Natural killer cell (primary cell): ENCODE measurements around the gene PHF20. TPM values are rescaled to one million over a fixed set of nuclear protein-coding genes. Genes with fewer than 3 reads are reported as not detected.
"Not testable (repeated sequence)": the region's sequence is repeated elsewhere in the genome, so short reads cannot be mapped to it uniquely, and the experiment has no call there.

Experiments used
- ATAC-seq, 3 donors: fragments of 150-1000 bp in 2 of 3; fragments of 200-7000 bp in 1 of 3; cut with Tn5 transposase; 1 replicate in 1 of 3; 2 replicates in 2 of 3; pipeline ENCODE4 v1.10.0; 2021; ENCODE audit warnings: mild to moderate bottlenecking in 2 of 3, moderate library complexity in 2 of 3
- DNase-seq, 2 donors: peaks; one replicate each; pipeline versions ENCODE4 v3.0.0 to v3.0.0-alpha.2; 2013 to 2021; ENCODE audit warnings: mixed read lengths in 1 of 2
- H3K27ac ChIP-seq: one replicate; pipeline ENCODE4 v1.5.1; 2013; ENCODE audit warnings: mild to moderate bottlenecking, low read length
- H3K27me3 ChIP-seq: one replicate; pipeline ENCODE4 v1.6.1; 2013; ENCODE audit warnings: low read length; ENCODE audit not compliant: control insufficient read depth, insufficient read depth
- H3K36me3 ChIP-seq: one replicate; pipeline ENCODE4 v1.6.1; 2013; ENCODE audit warnings: low read length; ENCODE audit not compliant: control insufficient read depth, insufficient read depth
- H3K4me1 ChIP-seq: one replicate; pipeline ENCODE4 v1.6.1; 2013; ENCODE audit warnings: low read length; ENCODE audit not compliant: control insufficient read depth, insufficient read depth
- H3K4me3 ChIP-seq: one replicate; pipeline ENCODE4 v1.5.1; 2013; ENCODE audit warnings: low read length
- H3K9me3 ChIP-seq: one replicate; pipeline ENCODE4 v1.6.1; 2013; ENCODE audit warnings: low read length; ENCODE audit not compliant: control insufficient read depth, insufficient read depth
- H3K27ac Mint-ChIP-seq, 2 donors: one replicate each; pipeline ENCODE4 v1.8.0; 2022; ENCODE audit warnings: mild to moderate bottlenecking in 2 of 2, mixed read lengths in 2 of 2, moderate library complexity in 1 of 2
- H3K27me3 Mint-ChIP-seq, 2 donors: one replicate each; pipeline ENCODE4 v1.8.0; 2022; ENCODE audit warnings: low read depth in 2 of 2, mixed read lengths in 2 of 2
- H3K36me3 Mint-ChIP-seq: one replicate; pipeline ENCODE4 v1.8.0; 2022; ENCODE audit warnings: mixed read lengths
- H3K4me1 Mint-ChIP-seq, 2 donors: one replicate each; pipeline ENCODE4 v1.8.0; 2022; ENCODE audit warnings: mixed read lengths in 2 of 2
- H3K4me3 Mint-ChIP-seq: one replicate; pipeline ENCODE4 v1.8.0; 2022; ENCODE audit warnings: mild to moderate bottlenecking, moderate library complexity, mixed read lengths
- H3K9me3 Mint-ChIP-seq, 2 donors: one replicate each; pipeline ENCODE4 v1.8.0; 2022; ENCODE audit warnings: mixed read lengths in 2 of 2
- WGBS: methylation state at CpG from one replicate; pipeline ENCODE4 v1.1.7; 2013; ENCODE audit warnings: missing lambda C conversion rate; ENCODE audit not compliant: insufficient coverage; 5-methylcytosine and 5-hydroxymethylcytosine counted together
- intact Hi-C: fragments of 100-400 bp; cut with micrococcal nuclease; formaldehyde crosslinking; loops from one replicate; pipeline ENCODE4 v1.14.2; 2022
- total RNA-seq, 4 donors: library from RNA; stranded (reverse); fragments of 120-200 nt in 1 of 4; gene quantifications; one replicate each; pipeline versions ENCODE4 v1.2.3 to v1.2.4, GENCODE V29; 2013 to 2022
- TF ChIP-seq, protein P1 (sequence below): fragments of 200-600 bp; IDR thresholded peaks from one replicate; pipeline ENCODE4 v1.8.0; 2022; ENCODE audit warnings: antibody characterized with exemption

PHF20 gene
- total RNA-seq, 3 donors from 2014 or later (not counting 1 experiment from before 2014, with no cell fraction given), result 151 to 165 (median 161) TPM

DNA sequence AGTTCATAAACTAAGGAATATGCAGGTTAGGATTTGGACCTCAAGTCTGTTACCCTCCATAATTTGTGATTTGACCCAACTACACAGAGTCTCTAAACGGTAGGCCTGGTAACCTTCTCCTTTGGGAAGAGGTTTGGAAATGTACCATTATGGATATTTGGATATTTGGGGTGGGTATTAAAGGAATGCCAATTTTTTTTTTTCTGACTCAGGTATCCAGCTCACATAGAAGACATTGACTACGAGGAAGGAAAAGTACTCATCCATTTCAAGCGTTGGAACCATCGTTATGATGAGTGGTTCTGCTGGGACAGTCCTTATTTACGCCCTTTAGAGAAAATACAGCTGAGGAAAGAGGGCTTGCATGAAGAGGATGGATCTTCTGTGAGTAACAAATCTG is 70.5 kb downstream of the PHF20 start:
- ATAC-seq, result no peak
- H3K4me1 ChIP-seq, result peaks cover 10% of the 10 kb centered on the region
- peaks cover 32% of the 10 kb centered on the region for H3K36me3 ChIP-seq
- Mint-ChIP-seq H3K36me3 (peaks cover 23% of the 10 kb centered on the region), H3K4me3 (no peak overlapping the region), H3K9me3 (no peaks in the 10 kb centered on the region), H3K27me3 (no peaks in the 10 kb centered on the region), H3K27ac (no peak overlapping the region), H3K4me1 (peaks cover 31% of the 10 kb centered on the region in 2 donors)
- peaks cover 10% of the 10 kb centered on the region for H3K9me3 ChIP-seq
- no peaks in the 10 kb centered on the region for H3K27me3 ChIP-seq
- intact Hi-C loops, result no loop called here
- no peak overlapping the region for H3K27ac ChIP-seq
- H3K4me3 ChIP-seq, result no peak overlapping the region
- DNase-seq, result no peak
- TF ChIP-seq, protein P1, sequence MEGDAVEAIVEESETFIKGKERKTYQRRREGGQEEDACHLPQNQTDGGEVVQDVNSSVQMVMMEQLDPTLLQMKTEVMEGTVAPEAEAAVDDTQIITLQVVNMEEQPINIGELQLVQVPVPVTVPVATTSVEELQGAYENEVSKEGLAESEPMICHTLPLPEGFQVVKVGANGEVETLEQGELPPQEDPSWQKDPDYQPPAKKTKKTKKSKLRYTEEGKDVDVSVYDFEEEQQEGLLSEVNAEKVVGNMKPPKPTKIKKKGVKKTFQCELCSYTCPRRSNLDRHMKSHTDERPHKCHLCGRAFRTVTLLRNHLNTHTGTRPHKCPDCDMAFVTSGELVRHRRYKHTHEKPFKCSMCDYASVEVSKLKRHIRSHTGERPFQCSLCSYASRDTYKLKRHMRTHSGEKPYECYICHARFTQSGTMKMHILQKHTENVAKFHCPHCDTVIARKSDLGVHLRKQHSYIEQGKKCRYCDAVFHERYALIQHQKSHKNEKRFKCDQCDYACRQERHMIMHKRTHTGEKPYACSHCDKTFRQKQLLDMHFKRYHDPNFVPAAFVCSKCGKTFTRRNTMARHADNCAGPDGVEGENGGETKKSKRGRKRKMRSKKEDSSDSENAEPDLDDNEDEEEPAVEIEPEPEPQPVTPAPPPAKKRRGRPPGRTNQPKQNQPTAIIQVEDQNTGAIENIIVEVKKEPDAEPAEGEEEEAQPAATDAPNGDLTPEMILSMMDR, result no peak
- over 99% methylated on average over 5 of the region's 5 CpGs for WGBS

DNA sequence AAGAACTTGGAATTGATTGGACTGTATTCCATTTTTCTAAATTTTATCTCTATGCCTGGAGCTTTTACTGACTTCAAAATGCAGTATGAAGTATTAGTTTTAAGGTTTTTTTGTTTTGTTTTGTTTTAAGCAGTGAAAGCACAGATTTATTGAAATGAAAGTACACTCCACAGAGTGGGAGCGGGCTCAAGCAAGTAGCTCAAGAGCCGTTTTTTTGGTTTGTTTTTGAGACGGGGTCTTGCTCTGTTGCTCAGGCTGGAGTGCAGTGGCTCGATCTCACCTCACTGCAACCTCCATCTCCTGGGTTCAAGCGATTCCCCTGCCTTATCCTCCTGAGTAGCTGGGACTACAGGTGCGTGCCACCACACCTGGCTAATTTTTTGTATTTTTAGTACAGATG is 72.1 kb downstream of the PHF20 start:
- H3K36me3 Mint-ChIP-seq, result peaks cover 23% of the 10 kb centered on the region
- not testable (repeated sequence) for H3K27me3 Mint-ChIP-seq
- whole genome bisulfite sequencing, result 93% methylated on average over 6 of the region's 6 CpGs

DNA sequence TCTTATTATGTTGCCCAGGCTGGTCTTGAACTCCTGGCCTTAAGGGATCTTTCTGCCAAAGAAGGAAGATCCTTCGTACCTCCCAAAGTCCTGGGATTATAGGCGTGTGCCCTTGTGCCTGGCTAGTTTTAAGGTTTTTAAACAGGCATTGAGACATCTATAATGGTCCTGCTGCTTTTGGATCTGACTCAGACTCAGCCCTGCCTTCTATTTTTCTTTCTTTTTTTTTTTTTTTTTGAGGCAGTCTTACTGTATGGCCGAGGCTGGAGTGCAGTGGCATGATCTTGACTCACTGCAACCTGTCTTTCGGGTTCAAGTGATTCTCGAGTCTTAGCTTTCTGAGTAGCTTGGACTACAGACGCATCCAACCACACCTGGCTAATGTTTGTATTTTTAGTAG is 73.7 kb downstream of the PHF20 start:
- intact Hi-C loops, result no loop called here
- WGBS, result 100% methylated on average over 5 of the region's 6 CpGs
- Mint-ChIP-seq H3K27ac (no peak overlapping the region), H3K4me3 (no peak overlapping the region), H3K36me3 (peaks cover 23% of the 10 kb centered on the region), H3K27me3 (no peaks in the 10 kb centered on the region), H3K4me1 (peaks cover 29% of the 10 kb centered on the region in 2 donors), H3K9me3 (no peaks in the 10 kb centered on the region)
- ATAC-seq (no peak), DNase-seq (no peak)
- Histone ChIP-seq H3K27me3 (no peaks in the 10 kb centered on the region), H3K4me1 (peaks cover 10% of the 10 kb centered on the region), H3K27ac (no peak overlapping the region), H3K4me3 (no peak overlapping the region), H3K36me3 (peaks cover 35% of the 10 kb centered on the region), H3K9me3 (peaks cover 10% of the 10 kb centered on the region)
- TF ChIP-seq, protein P1, result no peak

More for the DNA sequence above, 72.1 kb downstream of the PHF20 start:
- DNase-seq, ATAC-seq, H3K9me3 Mint-ChIP-seq, H3K27ac ChIP-seq, H3K4me3 ChIP-seq, H3K27me3 ChIP-seq, intact Hi-C loops, H3K4me3 Mint-ChIP-seq, H3K27ac Mint-ChIP-seq: not testable (repeated sequence)
- Histone ChIP-seq H3K4me1 (peaks cover 10% of the 10 kb centered on the region), H3K36me3 (peaks cover 35% of the 10 kb centered on the region), H3K9me3 (peaks cover 10% of the 10 kb centered on the region)
- H3K4me1 Mint-ChIP-seq, result peaks cover 32 to 33% of the 10 kb centered on the region in 2 donors

DNA sequence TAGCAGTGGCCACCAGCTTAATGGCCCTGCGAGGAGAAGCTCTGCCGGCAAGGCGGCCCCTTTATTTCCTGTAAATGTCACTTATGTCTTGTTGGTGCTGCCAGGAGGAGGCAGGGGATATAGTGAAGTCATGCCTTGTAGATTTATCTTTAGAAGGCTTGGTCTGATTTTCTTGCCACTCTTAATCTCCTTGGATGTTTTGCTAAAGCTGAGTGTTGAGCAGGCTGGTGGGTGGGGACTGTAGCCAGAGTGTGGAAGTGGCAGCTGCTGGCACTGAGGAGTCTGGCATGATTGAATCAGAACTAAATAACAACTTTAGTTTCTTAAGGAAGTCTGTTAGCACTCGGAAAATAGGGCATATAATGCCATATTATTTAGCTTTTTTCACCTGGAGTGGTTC is 77.9 kb downstream of the PHF20 start:
- 35% methylated on average over 4 of the region's 4 CpGs for WGBS
- Mint-ChIP-seq H3K9me3 (no peaks in the 10 kb centered on the region), H3K36me3 (peaks cover under 1% of the 10 kb centered on the region), H3K27ac (peak overlapping the region; percentile 68 to 75), H3K4me1 (peaks cover 22 to 26% of the 10 kb centered on the region in 2 donors), H3K4me3 (no peak overlapping the region), H3K27me3 (no peaks in the 10 kb centered on the region)
- no peak overlapping the region for H3K27ac ChIP-seq
- H3K27me3 ChIP-seq, result no peaks in the 10 kb centered on the region
- peaks cover 33% of the 10 kb centered on the region for H3K36me3 ChIP-seq
- intact Hi-C loops, result no loop called here
- ATAC-seq (peak in 1 of 3 donors; percentile 37), DNase-seq (no peak)
- TF ChIP-seq, protein P1, result no peak
- H3K9me3 ChIP-seq, result no peaks in the 10 kb centered on the region
- no peak overlapping the region for H3K4me3 ChIP-seq
- H3K4me1 ChIP-seq, result peaks cover 4% of the 10 kb centered on the region

DNA sequence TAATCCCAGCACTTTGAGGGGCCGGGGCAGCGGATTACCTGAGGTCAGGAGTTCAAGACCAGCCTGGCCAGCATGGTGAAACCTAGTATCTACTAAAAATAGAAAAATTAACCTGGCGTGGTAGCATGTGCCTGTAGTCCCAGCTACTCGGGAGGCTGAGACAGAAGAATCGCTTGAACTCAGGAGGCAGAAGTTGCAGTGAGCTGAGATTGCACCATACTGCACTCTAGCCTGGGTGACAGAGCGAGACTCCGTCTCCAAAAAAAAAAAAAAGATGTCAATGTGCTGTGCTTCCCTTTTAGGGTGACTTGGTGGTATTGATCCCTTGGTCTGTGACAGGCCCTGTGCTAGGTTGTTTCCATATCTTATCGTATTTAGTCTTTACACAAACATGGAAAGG is 79.8 kb downstream of the PHF20 start:
- H3K27me3 Mint-ChIP-seq, intact Hi-C loops, H3K4me3 Mint-ChIP-seq, H3K4me3 ChIP-seq, ATAC-seq, DNase-seq, H3K9me3 Mint-ChIP-seq, H3K36me3 Mint-ChIP-seq, H3K27ac Mint-ChIP-seq, H3K4me1 ChIP-seq, H3K27me3 ChIP-seq, H3K9me3 ChIP-seq, H3K27ac ChIP-seq: not testable (repeated sequence)
- H3K36me3 ChIP-seq, result peaks cover 33% of the 10 kb centered on the region
- WGBS, result 88% methylated on average over 7 of the region's 8 CpGs
- H3K4me1 Mint-ChIP-seq, result peaks cover 29 to 30% of the 10 kb centered on the region in 2 donors
